Epithelial cell of proximal tubule (primary cell): ENCODE results near the gene SDCBP2. TPM values are rescaled to one million over a fixed set of nuclear protein-coding genes. Genes with fewer than 3 reads are reported as not detected.

Experiments
- DNase-seq: peaks from one replicate; pipeline ENCODE4 v3.0.0-alpha.2; 2011; ENCODE audit warnings: low read depth
- H3K4me3 ChIP-seq: 2 replicates; pipeline ENCODE4 v1.5.1; 2011; ENCODE audit warnings: low read depth, mild to moderate bottlenecking, low read length
- total RNA-seq: library from RNA; depleted of rRNA; stranded (reverse); fragments of >200 nt; gene quantifications from 2 replicates; pipeline ENCODE4 v1.2.3, GENCODE V29; 2015
- TF ChIP-seq, protein P1 (sequence below): conservative IDR thresholded peaks from 2 replicates; pipeline ENCODE4 v1.5.1; 2012; ENCODE audit warnings: low read depth, mild to moderate bottlenecking, low read length

Gene SDCBP2
- total RNA-seq, 1 donor from 2014 or later, result 5.1 TPM

DNA sequence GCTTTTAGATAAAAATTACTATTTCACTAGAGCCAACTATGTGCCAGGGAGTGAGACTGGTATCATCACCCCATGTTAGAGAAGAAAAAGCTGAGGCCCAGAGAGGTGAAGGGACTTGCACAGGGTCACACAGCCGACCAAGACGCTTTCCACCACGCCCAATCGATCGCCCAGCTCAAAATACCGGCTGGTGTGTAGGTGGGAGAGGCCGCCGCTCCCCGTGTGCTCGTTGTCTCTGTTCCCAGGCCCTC, 63.1 kb downstream of the SDCBP2 start:
- no peak for DNase-seq
- peak overlapping the region; percentile 77 for H3K4me3 ChIP-seq
- TF ChIP-seq, protein P1, sequence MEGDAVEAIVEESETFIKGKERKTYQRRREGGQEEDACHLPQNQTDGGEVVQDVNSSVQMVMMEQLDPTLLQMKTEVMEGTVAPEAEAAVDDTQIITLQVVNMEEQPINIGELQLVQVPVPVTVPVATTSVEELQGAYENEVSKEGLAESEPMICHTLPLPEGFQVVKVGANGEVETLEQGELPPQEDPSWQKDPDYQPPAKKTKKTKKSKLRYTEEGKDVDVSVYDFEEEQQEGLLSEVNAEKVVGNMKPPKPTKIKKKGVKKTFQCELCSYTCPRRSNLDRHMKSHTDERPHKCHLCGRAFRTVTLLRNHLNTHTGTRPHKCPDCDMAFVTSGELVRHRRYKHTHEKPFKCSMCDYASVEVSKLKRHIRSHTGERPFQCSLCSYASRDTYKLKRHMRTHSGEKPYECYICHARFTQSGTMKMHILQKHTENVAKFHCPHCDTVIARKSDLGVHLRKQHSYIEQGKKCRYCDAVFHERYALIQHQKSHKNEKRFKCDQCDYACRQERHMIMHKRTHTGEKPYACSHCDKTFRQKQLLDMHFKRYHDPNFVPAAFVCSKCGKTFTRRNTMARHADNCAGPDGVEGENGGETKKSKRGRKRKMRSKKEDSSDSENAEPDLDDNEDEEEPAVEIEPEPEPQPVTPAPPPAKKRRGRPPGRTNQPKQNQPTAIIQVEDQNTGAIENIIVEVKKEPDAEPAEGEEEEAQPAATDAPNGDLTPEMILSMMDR, result no peak

DNA sequence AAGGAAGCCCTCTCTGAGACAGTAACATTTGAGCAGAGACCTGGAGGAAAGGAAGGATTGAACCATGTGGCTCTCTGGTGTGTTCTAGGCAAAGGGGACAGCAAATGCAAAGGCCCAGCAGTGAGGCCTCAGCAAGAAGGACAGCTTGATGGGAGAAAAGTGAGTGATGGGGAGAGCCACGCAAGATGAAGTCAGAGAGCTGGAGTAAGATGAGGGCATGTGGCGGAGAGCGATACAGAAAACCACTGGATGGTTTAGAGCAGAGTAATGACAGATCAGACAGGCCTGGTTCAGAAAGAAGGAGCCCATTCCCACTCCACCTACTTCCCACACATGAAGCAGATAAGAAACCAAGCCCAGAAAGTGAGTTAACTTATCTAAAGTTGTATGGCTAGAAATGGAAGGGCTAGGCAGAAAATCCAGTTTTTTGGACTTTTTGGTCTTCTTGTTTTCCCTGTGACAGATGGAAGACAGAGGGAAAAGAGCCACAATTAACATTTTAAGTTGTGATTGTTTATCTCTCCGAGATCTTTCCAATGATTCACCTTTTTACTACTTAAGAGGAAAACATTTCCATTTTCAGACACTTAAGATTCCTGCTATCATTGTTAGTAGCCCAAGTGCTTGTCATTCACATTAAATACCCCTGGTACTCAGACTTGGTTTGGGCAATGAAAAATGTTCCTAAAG, 63.6 kb downstream of the SDCBP2 start:
- peak overlapping the region; percentile 77 for H3K4me3 ChIP-seq
- no peak for DNase-seq
- TF ChIP-seq, protein P1, result no peak

DNA sequence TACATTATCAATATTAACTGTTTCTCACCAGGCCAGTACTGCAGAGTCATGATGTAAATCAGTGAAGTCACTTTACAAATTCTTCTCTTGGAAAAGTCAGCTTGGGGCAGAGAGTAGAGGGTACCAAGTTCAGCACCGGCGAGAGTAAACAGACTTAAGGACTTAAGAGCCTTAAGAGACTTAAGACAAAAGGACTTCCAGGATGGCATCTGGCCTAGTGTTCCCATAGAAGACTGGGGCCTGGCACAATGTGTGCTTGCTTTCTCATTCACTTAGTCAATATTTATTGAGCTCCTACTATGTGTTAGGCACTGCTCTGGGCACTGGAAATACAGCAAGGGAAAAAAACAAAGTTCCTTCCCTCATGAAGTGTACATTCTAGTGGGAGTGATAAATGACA, 64.2 kb downstream of the SDCBP2 start:
- TF ChIP-seq, protein P1, result no peak
- DNase-seq, result no peak
- H3K4me3 ChIP-seq, result no peak overlapping the region

- DNase-seq, result no peak
- H3K4me3 ChIP-seq, result no peak overlapping the region
- TF ChIP-seq, protein P1, result no peak
Observed at GRCh38 chr20:1263853-1264252, 65.1 kb downstream of the SDCBP2 start.

Other genes starting within 250 kb of the SDCBP2 start
- gene PSMF1, start 210.5 kb downstream of the SDCBP2 start, total RNA-seq, result 156 and 171 TPM in 2 replicates
- 1.2 TPM in 1 of 2 replicates, not detected in the other for gene TMEM74B, start 144.2 kb downstream of the SDCBP2 start, total RNA-seq
- gene C20orf202, start 125.7 kb downstream of the SDCBP2 start, total RNA-seq, result not detected in 2 replicates
- gene RAD21L1, start 103.1 kb downstream of the SDCBP2 start, total RNA-seq, result 0.06 and 1.2 TPM in 2 replicates
- gene SNPH, start 62.8 kb downstream of the SDCBP2 start, total RNA-seq, result 4.6 and 7.2 TPM in 2 replicates
- 129 and 188 TPM in 2 replicates for gene FKBP1A, start 63.9 kb upstream of the SDCBP2 start, total RNA-seq
- gene NSFL1C, start 137.7 kb upstream of the SDCBP2 start, total RNA-seq, result 58.6 and 61.6 TPM in 2 replicates
- 0.29 TPM in 1 of 2 replicates, not detected in the other for gene SIRPB2, start 162.3 kb upstream of the SDCBP2 start, total RNA-seq
- gene SIRPD, start 228.6 kb upstream of the SDCBP2 start, total RNA-seq, result 0.51 TPM in 1 of 2 replicates, not detected in the other